ENCODE data around the gene ZFYVE19.

DNA sequence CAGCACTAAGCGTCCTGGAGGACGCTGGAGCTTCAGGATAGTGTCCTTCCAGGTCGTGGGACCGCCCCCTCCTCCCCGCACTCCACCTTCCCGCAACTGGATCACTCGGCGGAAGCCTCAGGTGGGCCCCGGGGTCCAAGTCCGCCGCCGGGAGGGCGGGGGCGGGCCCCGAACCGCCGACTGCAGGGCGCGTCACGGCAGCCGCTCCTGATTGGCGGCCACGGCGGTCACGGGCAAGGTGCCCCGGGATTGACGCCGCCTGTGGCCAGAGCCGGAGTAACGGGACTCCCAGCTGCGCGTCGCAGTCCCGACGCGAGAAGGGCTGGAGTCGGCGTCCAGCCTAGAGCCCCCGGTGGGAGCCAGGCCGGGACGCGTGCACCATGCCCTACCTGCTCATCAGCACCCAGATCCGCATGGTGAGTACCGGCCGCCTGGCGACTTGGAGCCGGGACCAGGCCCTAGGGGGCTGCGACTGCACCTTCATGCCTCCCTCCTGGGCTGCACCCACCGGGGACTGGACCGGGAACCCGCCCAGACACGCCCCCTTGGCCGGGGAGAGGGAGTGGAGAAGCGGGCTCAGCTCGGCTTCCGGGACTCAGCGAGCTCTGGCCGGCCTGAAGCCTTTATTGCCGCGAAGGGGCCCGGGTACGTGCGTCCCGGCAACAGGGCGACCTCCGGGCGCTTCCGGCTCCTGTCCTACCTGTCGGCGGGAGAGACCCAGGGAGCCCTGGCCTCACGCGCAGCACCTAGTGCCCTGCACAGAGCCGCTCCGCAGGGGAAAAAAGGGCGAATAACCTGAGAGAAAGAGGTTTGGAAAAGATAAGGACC, 42.9 kb upstream of the ZFYVE19 start, which contains the start of gene GCHFR:
- TF ChIP-seq, protein P1, sequence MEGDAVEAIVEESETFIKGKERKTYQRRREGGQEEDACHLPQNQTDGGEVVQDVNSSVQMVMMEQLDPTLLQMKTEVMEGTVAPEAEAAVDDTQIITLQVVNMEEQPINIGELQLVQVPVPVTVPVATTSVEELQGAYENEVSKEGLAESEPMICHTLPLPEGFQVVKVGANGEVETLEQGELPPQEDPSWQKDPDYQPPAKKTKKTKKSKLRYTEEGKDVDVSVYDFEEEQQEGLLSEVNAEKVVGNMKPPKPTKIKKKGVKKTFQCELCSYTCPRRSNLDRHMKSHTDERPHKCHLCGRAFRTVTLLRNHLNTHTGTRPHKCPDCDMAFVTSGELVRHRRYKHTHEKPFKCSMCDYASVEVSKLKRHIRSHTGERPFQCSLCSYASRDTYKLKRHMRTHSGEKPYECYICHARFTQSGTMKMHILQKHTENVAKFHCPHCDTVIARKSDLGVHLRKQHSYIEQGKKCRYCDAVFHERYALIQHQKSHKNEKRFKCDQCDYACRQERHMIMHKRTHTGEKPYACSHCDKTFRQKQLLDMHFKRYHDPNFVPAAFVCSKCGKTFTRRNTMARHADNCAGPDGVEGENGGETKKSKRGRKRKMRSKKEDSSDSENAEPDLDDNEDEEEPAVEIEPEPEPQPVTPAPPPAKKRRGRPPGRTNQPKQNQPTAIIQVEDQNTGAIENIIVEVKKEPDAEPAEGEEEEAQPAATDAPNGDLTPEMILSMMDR (IDR thresholded peaks at IDR 0.05): peak in 3 of 6 experiments; percentile 27 to 48 (median 48)
- peak in 1 of 2 donors; percentile 67 for TF ChIP-seq POLR2A (IDR thresholded peaks at IDR 0.05)

All from thyroid gland (tissue), 4 donors.